ENCODE measurements around the gene ZBTB26.

The ZBTB26 gene

GRCh38 chr9:122946461-122947005 is 15.2 kb upstream of the ZBTB26 start:
- H3K4me1 ChIP-seq (ENCODE audit: control insufficient read depth in 2 of 2, insufficient read depth in 2 of 2, low read length in 2 of 2) = peaks cover 16 to 34% of the 10 kb centered on the region in 2 donors
- H3K27ac ChIP-seq (ENCODE audit: low read depth in 2 of 2, low read length in 2 of 2) = peak overlapping the region in 1 of 2 donors; percentile 80
- no peak overlapping the region for H3K4me3 ChIP-seq (ENCODE audit: low read length in 2 of 2)
- no peaks in the 10 kb centered on the region for H3K27me3 ChIP-seq (ENCODE audit: control insufficient read depth in 2 of 2, insufficient read depth in 2 of 2, low read length in 2 of 2)
- no peak overlapping the region for H3K9ac ChIP-seq (ENCODE audit: low read depth in 1 of 2, low read length in 2 of 2)
- H3K9me3 ChIP-seq (ENCODE audit: control insufficient read depth in 2 of 2, low read length in 2 of 2) = no peaks in the 10 kb centered on the region
- no peaks in the 10 kb centered on the region for H3K36me3 ChIP-seq (ENCODE audit: control insufficient read depth in 2 of 2, insufficient read depth in 2 of 2, low read length in 2 of 2)

GRCh38 chr9:122944960-122945888 is 13.9 kb upstream of the ZBTB26 start:
- Histone ChIP-seq H3K4me1 (ENCODE audit: control insufficient read depth in 2 of 2, insufficient read depth in 2 of 2, low read length in 2 of 2) (peaks cover 20 to 34% of the 10 kb centered on the region in 2 donors), H3K27ac (ENCODE audit: low read depth in 2 of 2, low read length in 2 of 2) (peak overlapping the region; percentile 18 to 46), H3K4me3 (ENCODE audit: low read length in 2 of 2) (no peak overlapping the region)

DNA sequence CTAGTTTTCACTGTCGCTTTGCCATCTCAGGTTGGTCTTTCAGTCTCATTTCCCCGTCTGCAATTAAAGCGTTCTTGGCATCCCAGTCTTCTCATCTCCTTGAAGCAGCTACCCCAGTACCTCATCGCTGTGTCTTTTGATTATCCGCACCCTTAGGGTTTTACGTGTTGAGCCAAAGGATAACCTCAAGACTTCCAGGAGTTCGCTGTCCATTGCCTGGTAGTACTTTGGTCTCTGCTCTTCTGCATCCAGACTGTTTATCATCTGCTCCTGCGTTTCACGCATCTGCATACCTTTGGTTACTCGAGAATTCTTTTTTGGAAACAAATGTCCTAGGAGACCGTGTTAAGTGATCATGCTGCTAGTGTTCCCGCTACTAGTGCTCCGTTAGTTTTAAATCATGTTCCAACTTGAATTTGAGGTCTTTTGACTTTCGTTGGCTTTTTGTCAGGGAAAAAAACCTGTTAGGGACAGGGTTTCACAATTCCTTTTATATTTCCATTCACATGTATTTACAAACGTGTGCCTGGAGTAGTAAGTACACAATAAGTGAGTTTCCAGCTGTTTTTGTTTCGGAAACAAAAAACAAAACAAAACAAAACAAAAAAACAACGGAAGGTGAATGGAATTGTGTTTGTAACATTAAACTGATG is 10.4 kb upstream of the ZBTB26 start:
- Histone ChIP-seq H3K9me3 (ENCODE audit: control insufficient read depth in 2 of 2, low read length in 2 of 2) (no peaks in the 10 kb centered on the region), H3K4me3 (ENCODE audit: low read length in 2 of 2) (peak overlapping the region; percentile 87 to 91), H3K4me1 (ENCODE audit: control insufficient read depth in 2 of 2, insufficient read depth in 2 of 2, low read length in 2 of 2) (peaks cover 19 to 24% of the 10 kb centered on the region in 2 donors), H3K36me3 (ENCODE audit: control insufficient read depth in 2 of 2, insufficient read depth in 2 of 2, low read length in 2 of 2) (peaks cover 5% of the 10 kb centered on the region in 2 donors), H3K9ac (ENCODE audit: low read depth in 1 of 2, low read length in 2 of 2) (peak overlapping the region; percentile 85 to 87), H3K27me3 (ENCODE audit: control insufficient read depth in 2 of 2, insufficient read depth in 2 of 2, low read length in 2 of 2) (no peaks in the 10 kb centered on the region), H3K27ac (ENCODE audit: low read depth in 2 of 2, low read length in 2 of 2) (peak overlapping the region; percentile 88 to 90)

More at GRCh38 chr9:122944960-122945888, 13.9 kb upstream of the ZBTB26 start:
- H3K9me3 ChIP-seq (ENCODE audit: control insufficient read depth in 2 of 2, low read length in 2 of 2) = no peaks in the 10 kb centered on the region
- no peaks in the 10 kb centered on the region for H3K27me3 ChIP-seq (ENCODE audit: control insufficient read depth in 2 of 2, insufficient read depth in 2 of 2, low read length in 2 of 2)
- H3K9ac ChIP-seq (ENCODE audit: low read depth in 1 of 2, low read length in 2 of 2) = no peak overlapping the region
- no peaks in the 10 kb centered on the region for H3K36me3 ChIP-seq (ENCODE audit: control insufficient read depth in 2 of 2, insufficient read depth in 2 of 2, low read length in 2 of 2)

DNA sequence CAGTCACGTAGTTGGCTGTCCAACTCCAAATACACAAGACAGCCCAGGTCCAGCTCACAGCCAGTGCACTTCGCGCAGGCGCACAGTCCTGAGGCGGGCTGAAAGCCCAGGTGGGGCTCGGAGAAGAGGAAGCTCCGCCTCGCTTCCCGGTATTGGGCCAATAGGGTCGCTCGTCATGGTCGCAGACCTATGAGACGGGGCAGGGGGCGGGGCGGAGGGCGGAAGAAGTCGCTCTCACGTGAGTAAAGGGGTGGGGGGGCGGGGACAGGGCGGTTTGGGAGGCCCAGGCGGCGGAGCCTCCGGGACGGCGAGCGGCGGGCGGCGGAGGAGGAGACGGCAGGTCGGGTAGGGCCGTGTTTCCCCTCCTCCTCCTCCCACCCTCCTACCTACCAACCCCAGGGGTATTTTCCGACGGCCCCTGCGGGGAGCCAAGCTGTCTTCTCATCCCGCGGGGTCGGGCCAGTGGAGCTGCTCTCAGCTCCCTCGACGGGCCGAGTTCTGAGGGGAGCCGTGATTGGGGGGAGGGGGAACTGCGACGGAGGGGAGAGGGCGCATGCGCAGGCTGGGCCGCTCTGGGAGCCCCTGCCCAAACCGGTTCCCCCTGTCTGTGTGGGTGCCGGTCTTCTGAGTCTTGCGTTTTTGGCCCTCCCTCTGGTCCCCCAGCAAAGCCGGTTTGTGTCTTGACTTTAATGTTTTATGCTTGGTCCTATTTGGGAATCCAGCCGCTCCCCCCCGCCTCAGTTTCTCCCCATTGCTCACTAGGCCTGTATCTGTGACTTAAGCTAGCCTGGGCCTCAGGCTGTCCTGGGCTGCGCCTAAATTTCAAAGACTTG is 9.7 kb upstream of the ZBTB26 start, which contains the start of gene RABGAP1:
RABGAP1 (plus strand) TSS at position 272 of the 833 bp plus-strand sequence. CDS start 16,040 bp downstream, outside the sequence.
- Histone ChIP-seq H3K9ac (ENCODE audit: low read depth in 1 of 2, low read length in 2 of 2) (peak within 1 kb of the TSS; percentile 85 to 87), H3K4me1 (ENCODE audit: control insufficient read depth in 2 of 2, insufficient read depth in 2 of 2, low read length in 2 of 2) (peaks cover 17 to 20% of the 10 kb centered on the region in 2 donors), H3K27me3 (ENCODE audit: control insufficient read depth in 2 of 2, insufficient read depth in 2 of 2, low read length in 2 of 2) (no peaks in the 10 kb centered on the region), H3K9me3 (ENCODE audit: control insufficient read depth in 2 of 2, low read length in 2 of 2) (no peaks in the 10 kb centered on the region), H3K36me3 (ENCODE audit: control insufficient read depth in 2 of 2, insufficient read depth in 2 of 2, low read length in 2 of 2) (peaks cover 8 to 11% of the 10 kb centered on the region in 2 donors), H3K27ac (ENCODE audit: low read depth in 2 of 2, low read length in 2 of 2) (peak within 1 kb of the TSS; percentile 88 to 90), H3K4me3 (ENCODE audit: low read length in 2 of 2) (peak within 1 kb of the TSS; percentile 87 to 91)

GRCh38 chr9:122940454-122940748 is 9.1 kb upstream of the ZBTB26 start:
- peak overlapping the region; percentile 43 to 73 for H3K27ac ChIP-seq (ENCODE audit: low read depth in 2 of 2, low read length in 2 of 2)
- H3K36me3 ChIP-seq (ENCODE audit: control insufficient read depth in 2 of 2, insufficient read depth in 2 of 2, low read length in 2 of 2) = peaks cover 8 to 11% of the 10 kb centered on the region in 2 donors
- H3K27me3 ChIP-seq (ENCODE audit: control insufficient read depth in 2 of 2, insufficient read depth in 2 of 2, low read length in 2 of 2) = no peaks in the 10 kb centered on the region
- H3K4me3 ChIP-seq (ENCODE audit: low read length in 2 of 2) = peak overlapping the region; percentile 62 to 87
- H3K4me1 ChIP-seq (ENCODE audit: control insufficient read depth in 2 of 2, insufficient read depth in 2 of 2, low read length in 2 of 2) = peaks cover 14 to 17% of the 10 kb centered on the region in 2 donors
- H3K9me3 ChIP-seq (ENCODE audit: control insufficient read depth in 2 of 2, low read length in 2 of 2) = no peaks in the 10 kb centered on the region
- peak overlapping the region in 1 of 2 donors; percentile 65 for H3K9ac ChIP-seq (ENCODE audit: low read depth in 1 of 2, low read length in 2 of 2)

DNA sequence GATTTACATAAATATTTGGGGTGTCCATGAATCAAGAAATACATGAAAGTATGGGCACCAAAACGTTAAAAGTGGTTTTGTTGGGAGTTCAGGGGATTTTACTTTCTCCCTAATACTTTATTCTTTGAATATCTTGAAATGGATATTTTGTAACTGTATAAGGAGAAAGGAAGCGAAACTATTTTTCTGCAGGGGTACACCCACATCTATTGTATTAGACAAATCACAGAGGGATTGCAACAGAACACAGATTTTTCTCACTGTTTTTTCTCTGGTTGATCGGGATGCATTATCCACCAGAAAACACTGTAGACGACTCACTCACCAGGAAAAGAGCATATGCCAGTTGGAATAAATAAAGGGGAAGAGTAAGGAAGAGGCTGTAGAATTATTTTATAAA is 8.3 kb upstream of the ZBTB26 start:
- Histone ChIP-seq H3K9me3 (ENCODE audit: control insufficient read depth in 2 of 2, low read length in 2 of 2) (no peaks in the 10 kb centered on the region), H3K4me3 (ENCODE audit: low read length in 2 of 2) (no peak overlapping the region), H3K36me3 (ENCODE audit: control insufficient read depth in 2 of 2, insufficient read depth in 2 of 2, low read length in 2 of 2) (peaks cover 8 to 11% of the 10 kb centered on the region in 2 donors), H3K4me1 (ENCODE audit: control insufficient read depth in 2 of 2, insufficient read depth in 2 of 2, low read length in 2 of 2) (peaks cover 12 to 17% of the 10 kb centered on the region in 2 donors), H3K27me3 (ENCODE audit: control insufficient read depth in 2 of 2, insufficient read depth in 2 of 2, low read length in 2 of 2) (no peaks in the 10 kb centered on the region), H3K27ac (ENCODE audit: low read depth in 2 of 2, low read length in 2 of 2) (no peak overlapping the region), H3K9ac (ENCODE audit: low read depth in 1 of 2, low read length in 2 of 2) (no peak overlapping the region)

DNA sequence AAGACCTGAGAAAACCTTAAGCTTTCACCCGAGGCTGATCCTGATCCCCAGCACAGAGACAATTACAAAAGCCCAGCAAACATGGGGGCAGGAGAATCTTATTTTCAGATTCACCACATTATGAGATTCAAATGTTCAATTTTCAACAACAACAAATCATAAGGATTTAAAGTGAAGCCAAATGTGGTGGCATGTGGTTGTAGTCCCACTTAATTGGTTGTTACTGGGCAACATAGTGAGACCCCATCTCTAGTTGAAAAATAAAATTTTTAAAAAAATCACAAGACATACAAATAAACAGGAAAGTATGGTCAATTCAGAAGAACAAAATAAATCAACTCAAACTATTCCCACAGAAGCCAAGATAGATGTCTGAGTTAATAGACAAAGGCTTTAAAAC is 5.6 kb upstream of the ZBTB26 start:
- Histone ChIP-seq H3K4me1 (ENCODE audit: control insufficient read depth in 2 of 2, insufficient read depth in 2 of 2, low read length in 2 of 2) (peaks cover 15 to 17% of the 10 kb centered on the region in 2 donors), H3K9ac (ENCODE audit: low read depth in 1 of 2, low read length in 2 of 2) (no peak overlapping the region), H3K36me3 (ENCODE audit: control insufficient read depth in 2 of 2, insufficient read depth in 2 of 2, low read length in 2 of 2) (peaks cover 8 to 11% of the 10 kb centered on the region in 2 donors), H3K9me3 (ENCODE audit: control insufficient read depth in 2 of 2, low read length in 2 of 2) (no peaks in the 10 kb centered on the region), H3K27me3 (ENCODE audit: control insufficient read depth in 2 of 2, insufficient read depth in 2 of 2, low read length in 2 of 2) (no peaks in the 10 kb centered on the region), H3K27ac (ENCODE audit: low read depth in 2 of 2, low read length in 2 of 2) (no peak overlapping the region), H3K4me3 (ENCODE audit: low read length in 2 of 2) (no peak overlapping the region)

DNA sequence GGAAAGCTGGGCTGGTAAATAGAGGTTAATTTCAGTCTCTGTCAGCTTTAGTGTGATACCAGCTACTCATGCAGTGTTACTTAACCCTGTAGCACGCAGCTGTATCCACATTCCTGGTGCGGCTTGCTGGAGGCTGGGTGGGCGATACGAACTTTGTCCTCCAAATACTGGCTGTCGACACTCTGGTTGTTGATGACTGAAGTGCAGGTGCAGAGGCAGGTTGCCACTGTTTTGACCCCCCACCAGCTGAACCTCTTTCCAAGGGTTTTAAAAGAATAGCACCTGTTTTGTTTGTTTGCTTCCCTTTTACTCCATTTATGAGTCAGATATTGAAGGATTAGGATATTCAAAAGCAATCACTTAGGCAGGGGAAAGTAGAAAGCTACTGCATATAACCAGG is 5.2 kb upstream of the ZBTB26 start:
- no peak overlapping the region for H3K4me3 ChIP-seq (ENCODE audit: low read length in 2 of 2)
- peaks cover 11 to 13% of the 10 kb centered on the region in 2 donors for H3K4me1 ChIP-seq (ENCODE audit: control insufficient read depth in 2 of 2, insufficient read depth in 2 of 2, low read length in 2 of 2)
- H3K36me3 ChIP-seq (ENCODE audit: control insufficient read depth in 2 of 2, insufficient read depth in 2 of 2, low read length in 2 of 2) = peaks cover 8 to 11% of the 10 kb centered on the region in 2 donors
- H3K9me3 ChIP-seq (ENCODE audit: control insufficient read depth in 2 of 2, low read length in 2 of 2) = no peaks in the 10 kb centered on the region
- H3K9ac ChIP-seq (ENCODE audit: low read depth in 1 of 2, low read length in 2 of 2) = no peak overlapping the region
- H3K27ac ChIP-seq (ENCODE audit: low read depth in 2 of 2, low read length in 2 of 2) = no peak overlapping the region
- no peaks in the 10 kb centered on the region for H3K27me3 ChIP-seq (ENCODE audit: control insufficient read depth in 2 of 2, insufficient read depth in 2 of 2, low read length in 2 of 2)

DNA sequence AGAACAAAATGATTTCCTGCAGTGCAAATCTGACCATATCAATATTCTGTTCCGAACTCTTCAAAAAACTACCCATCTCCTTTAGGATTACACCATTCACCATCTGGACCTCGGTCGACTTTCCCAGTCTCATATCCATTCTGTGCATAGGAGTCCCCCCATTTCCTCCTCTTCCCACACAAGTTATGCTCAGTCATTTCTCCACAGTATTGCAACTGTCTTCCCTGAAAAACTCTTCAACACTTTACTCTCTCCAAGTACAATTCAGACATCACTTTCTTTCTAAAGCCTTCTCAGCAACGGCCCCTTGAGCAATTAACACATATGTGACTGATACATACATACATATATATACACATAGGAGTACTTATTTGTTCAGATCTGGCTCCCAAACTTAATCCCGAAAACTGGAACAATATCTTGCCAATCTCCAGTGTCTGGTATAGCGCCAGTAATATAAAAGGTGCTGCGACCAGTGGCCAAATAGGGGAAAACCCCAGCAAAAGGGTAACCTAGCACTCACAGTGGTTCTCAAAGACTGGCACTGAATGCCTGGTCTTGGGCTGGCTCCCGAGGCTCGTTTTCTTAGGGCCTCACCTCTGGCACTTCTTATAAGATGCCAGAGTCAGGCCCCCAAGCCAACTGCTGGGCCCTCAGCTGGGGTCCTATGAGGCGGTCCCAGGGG is 629 bp downstream of the ZBTB26 start:
- H3K4me1 ChIP-seq (ENCODE audit: control insufficient read depth in 2 of 2, insufficient read depth in 2 of 2, low read length in 2 of 2) = peaks cover 7 to 12% of the 10 kb centered on the region in 2 donors
- peak overlapping the region; percentile 76 to 93 for H3K4me3 ChIP-seq (ENCODE audit: low read length in 2 of 2)
- peak overlapping the region; percentile 59 to 70 for H3K27ac ChIP-seq (ENCODE audit: low read depth in 2 of 2, low read length in 2 of 2)
- H3K27me3 ChIP-seq (ENCODE audit: control insufficient read depth in 2 of 2, insufficient read depth in 2 of 2, low read length in 2 of 2) = no peaks in the 10 kb centered on the region
- no peaks in the 10 kb centered on the region for H3K36me3 ChIP-seq (ENCODE audit: control insufficient read depth in 2 of 2, insufficient read depth in 2 of 2, low read length in 2 of 2)
- peak overlapping the region; percentile 69 to 85 for H3K9ac ChIP-seq (ENCODE audit: low read depth in 1 of 2, low read length in 2 of 2)
- no peaks in the 10 kb centered on the region for H3K9me3 ChIP-seq (ENCODE audit: control insufficient read depth in 2 of 2, low read length in 2 of 2)

Data from mucosa of rectum (tissue), 2 donors.